ENCODE measurements around the gene MED9.

- no peak for TF ChIP-seq CTCF (IDR thresholded peaks at IDR 0.05; ENCODE audit: borderline replicate concordance, extremely low read depth, low read length, poor library complexity, severe bottlenecking)
- TF ChIP-seq EZH2 (IDR thresholded peaks at IDR 0.05; ENCODE audit: borderline replicate concordance, low read depth, low read length, severe bottlenecking): no peak
These were observed 43.9 kb downstream of the MED9 start for GRCh38 chr17:17520599-17521232.
